ENCODE measurements around the gene NEK5.

Gene NEK5

DNA sequence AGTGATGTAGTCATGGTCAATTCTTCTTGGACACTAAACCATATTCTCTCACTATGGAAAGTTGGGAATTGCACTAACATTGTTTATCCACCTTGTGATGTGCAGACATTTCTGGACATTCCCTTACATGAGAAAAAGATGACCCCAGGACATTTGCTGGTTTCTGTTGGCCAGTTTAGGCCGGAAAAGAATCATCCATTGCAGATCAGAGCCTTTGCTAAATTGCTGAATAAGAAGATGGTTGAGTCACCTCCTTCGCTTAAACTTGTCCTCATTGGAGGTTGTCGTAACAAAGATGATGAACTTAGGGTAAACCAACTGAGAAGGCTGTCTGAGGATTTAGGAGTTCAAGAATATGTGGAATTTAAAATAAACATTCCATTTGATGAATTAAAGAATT lies 104.4 kb downstream of the NEK5 start, which contains the start of gene UTP14C:
TSS of gene UTP14C (plus strand) at position 211 of the 400 bp plus-strand sequence. CDS start 4,114 bp downstream, outside the sequence.
- TF ChIP-seq ZNF274 (IDR thresholded peaks at IDR 0.05; ENCODE audit: low read depth, low read length) = no peak
- H3K4me3 ChIP-seq (ENCODE audit: low read length) = no peak within 1 kb of the TSS

DNA sequence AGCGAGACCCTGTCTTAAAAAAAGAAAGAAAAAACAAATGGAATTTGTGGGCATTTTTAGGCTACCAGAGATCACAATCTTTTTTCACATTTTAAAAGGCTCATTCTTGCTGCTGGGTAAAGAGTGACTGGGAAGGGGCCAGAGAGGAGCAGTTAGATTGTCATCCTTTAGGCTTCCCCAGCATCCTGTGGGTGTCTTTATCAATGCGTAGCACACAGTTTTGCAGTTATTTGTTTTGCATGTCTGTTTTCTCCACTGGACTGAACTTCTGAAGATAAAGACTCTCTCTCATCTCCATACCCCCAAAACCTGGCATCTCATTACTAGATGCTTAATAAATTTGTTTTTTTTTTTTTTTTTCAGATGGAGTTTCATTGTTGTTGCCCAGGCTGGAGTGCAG lies 106.5 kb downstream of the NEK5 start:
- no peak overlapping the region for H3K4me3 ChIP-seq (ENCODE audit: low read length)
- TF ChIP-seq ZNF274 (IDR thresholded peaks at IDR 0.05; ENCODE audit: low read depth, low read length) = no peak

DNA sequence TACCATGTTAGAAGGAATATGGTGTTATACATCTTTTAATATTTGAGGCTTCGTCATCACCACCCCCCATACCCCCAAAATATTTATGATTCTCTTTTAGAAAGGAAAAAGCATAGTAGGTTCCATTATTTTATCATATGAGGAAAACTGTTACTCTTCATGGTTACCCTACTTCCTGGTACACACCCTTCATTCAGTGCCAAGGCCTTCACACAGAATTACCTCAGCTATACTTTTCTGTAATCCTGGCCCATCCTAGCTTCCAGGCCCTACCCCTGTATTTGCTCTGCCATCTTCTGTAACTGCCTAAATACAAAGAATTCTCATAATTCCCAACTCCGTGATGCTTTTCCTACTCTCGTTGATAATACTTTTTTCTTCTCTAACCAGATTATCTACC lies 108.7 kb downstream of the NEK5 start:
- H3K4me3 ChIP-seq (ENCODE audit: low read length) = no peak overlapping the region
- no peak for TF ChIP-seq ZNF274 (IDR thresholded peaks at IDR 0.05; ENCODE audit: low read depth, low read length)

DNA sequence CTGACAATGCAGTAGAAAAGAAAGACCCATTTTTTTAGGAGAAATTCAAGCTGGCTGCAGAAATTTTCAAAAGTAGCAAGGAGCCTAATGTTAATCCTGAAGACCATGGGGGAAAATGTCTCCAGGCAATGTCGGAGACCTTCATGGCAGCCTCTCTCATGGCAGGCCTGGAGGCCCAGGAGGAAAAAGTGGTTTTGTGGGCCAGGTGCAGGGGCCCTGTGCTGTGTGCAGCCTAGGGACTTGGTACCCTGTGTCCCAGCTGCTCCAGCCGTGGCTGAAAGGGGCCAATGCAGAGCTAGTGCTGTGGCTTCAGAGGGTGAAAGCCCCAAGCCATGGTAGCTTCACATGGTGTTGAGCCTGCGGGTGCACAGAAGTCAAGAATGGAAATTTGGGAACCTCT lies 112.6 kb downstream of the NEK5 start:
- no peak for TF ChIP-seq ZNF274 (IDR thresholded peaks at IDR 0.05; ENCODE audit: low read depth, low read length)
- no peak overlapping the region for H3K4me3 ChIP-seq (ENCODE audit: low read length)

DNA sequence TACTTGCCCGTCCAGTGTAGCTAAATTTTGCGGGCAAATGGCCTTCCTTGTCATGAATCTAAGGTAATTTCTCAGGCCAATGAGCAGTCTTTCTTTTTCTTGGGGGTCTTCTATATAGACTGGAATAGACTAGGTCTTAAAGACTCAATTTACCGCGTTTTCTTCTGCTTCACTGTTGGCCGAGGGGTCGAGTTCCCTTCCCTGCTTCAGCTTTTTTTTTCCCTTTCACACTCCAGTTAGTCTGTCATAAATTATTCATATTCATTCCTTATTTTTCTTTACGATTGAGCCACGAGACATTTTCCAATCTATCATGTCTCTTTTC lies 116.4 kb downstream of the NEK5 start:
- no peak for TF ChIP-seq ZNF274 (IDR thresholded peaks at IDR 0.05; ENCODE audit: low read depth, low read length)
- H3K4me3 ChIP-seq (ENCODE audit: low read length) = peak overlapping the region; percentile 89

DNA sequence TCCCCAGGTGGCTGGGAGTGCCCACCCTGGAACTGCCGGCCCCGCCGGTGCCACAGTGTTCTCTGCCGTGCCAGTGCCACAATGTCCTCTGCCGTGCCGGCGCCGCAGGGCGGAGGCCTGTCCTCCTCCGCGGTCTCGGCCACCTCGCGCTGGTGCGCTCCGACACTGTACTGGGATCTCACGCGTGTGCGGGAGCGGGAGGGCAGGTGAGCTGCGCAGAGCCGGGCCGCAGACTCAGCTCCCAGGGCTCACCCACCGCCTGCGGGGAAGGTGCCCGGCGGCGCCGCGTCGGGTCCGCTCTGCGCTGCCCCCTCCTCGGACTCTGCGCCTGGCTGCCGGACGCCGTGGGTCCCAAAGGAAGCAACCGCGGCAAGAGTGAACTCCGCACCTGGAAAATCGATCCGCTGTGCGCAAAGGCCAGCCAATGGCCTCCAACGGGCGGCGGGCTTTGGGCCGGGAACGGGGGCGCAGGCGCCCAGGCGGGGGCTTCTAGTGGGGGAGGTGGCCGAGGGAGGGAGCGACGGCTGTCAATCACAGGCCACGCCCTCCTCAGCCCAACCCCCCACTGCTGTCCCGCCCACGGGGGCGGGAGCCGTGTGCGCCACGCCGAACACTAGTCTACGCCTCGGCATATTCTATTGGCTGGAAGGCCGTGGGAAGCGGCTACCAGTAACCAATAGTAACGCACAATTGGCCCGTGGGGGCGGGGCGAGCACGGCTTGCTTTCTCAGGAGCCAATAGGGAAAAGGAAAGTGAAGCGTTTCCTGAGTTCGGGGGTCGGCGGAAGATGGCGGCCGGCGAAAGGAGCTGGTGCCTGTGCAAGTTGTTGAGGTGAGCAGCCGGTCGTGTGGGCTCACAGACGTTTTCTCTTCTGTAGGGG lies 117.0 kb downstream of the NEK5 start, which contains the start of gene ALG11:
TSS of gene ALG11 (plus strand) at position 767 of the 880 bp plus-strand sequence. CDS start at position 788, 21 bp downstream.
- peak within 1 kb of the TSS; percentile 89 for H3K4me3 ChIP-seq (ENCODE audit: low read length)
- no peak for TF ChIP-seq ZNF274 (IDR thresholded peaks at IDR 0.05; ENCODE audit: low read depth, low read length)

DNA sequence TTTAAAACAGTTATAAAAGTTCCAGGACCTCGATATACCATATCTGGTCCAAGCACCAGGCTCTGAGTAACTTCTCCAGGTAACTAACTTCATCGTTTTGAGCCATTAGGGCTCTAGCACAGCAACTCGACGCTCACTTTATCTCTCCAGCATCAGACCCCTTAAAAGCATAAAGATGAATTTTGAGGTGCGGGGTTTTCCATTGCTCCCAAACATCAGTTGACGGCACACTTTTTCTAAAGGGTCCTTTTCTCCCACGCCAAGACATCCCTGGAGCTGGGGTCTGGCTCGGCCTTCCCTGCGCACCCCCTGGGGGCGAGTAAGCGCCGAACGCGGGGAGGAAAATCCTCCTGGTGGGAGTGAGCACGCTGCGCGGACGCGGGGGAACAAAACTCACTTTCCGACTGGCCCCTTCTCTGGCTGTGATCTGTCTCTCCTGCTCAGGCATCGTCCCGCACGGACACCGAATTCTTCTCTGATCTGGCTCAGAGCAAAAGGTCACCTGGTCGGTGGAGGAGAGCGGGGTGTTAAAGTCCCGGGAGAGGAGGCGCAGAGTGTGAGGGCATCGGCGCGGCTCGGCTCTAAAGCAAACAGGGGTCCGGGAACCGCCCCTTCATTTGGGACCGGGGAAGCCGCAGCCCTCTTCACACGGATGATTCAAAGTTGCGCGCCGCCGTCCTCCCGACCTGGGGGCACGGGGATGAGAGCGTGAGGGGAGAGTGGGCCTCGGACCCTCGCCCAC lies 117.8 kb downstream of the NEK5 start, which contains the start of gene ATP7B:
TSS of gene ATP7B (minus strand) at position 561 of the 742 bp plus-strand sequence. CDS start at position 448, 113 bp downstream.
- TF ChIP-seq ZNF274 (IDR thresholded peaks at IDR 0.05; ENCODE audit: low read depth, low read length) = no peak
- peak within 1 kb of the TSS; percentile 89 for H3K4me3 ChIP-seq (ENCODE audit: low read length)

DNA sequence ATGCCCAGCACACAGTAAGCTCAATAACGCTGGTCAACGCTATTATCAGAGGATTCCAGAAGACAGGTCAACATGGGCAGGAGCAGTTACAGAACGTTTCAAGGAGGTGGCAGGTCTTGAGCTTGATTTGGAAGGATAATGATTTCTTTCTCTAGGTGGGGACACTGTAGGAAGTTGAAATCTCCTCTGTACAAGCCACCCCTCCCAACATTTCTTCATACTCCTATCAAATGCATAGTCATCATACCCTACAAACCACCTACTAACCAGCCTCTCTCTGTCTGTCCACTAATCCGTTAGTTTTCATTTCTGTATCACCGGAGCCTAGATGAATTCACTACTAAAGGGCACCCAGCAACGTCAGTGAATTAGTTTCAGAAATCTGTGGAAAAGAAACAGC lies 118.9 kb downstream of the NEK5 start:
- TF ChIP-seq ZNF274 (IDR thresholded peaks at IDR 0.05; ENCODE audit: low read depth, low read length) = no peak
- H3K4me3 ChIP-seq (ENCODE audit: low read length) = no peak overlapping the region

DNA sequence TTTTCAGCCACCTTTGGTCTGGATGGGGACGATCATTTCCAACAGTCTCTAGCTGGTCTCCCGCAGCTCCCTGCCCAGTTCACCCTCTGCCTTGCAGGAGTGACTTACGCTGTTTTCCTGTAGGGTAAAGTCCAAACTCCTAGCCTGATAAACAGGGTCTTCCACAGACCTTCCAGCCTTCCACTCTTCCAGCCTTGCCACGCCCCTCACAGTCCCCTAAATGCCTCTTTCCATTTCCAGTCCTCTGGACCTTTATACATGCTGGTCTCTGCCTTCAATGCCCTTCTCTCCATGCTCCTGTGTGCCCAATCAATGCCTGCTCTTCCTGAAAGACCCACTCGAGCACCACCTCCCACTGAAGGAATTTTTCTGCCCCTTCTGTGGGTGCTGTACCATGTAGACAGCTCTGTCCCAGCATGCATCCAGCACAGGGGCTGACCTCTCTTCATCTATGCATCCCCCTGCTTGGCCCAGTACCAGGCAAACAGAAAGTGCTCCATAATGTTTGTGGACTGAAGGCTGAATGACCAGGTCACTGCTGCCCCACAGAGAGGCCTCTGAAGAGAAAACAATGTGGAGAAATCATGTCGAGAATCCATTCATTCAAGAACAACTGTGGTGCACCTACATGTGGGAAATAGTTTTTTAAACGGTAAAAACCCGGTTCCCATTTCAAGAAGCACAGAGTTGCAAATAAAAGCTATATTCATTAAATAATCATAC lies 122.2 kb downstream of the NEK5 start:
- no peak for TF ChIP-seq ZNF274 (IDR thresholded peaks at IDR 0.05; ENCODE audit: low read depth, low read length)
- no peak overlapping the region for H3K4me3 ChIP-seq (ENCODE audit: low read length)

DNA sequence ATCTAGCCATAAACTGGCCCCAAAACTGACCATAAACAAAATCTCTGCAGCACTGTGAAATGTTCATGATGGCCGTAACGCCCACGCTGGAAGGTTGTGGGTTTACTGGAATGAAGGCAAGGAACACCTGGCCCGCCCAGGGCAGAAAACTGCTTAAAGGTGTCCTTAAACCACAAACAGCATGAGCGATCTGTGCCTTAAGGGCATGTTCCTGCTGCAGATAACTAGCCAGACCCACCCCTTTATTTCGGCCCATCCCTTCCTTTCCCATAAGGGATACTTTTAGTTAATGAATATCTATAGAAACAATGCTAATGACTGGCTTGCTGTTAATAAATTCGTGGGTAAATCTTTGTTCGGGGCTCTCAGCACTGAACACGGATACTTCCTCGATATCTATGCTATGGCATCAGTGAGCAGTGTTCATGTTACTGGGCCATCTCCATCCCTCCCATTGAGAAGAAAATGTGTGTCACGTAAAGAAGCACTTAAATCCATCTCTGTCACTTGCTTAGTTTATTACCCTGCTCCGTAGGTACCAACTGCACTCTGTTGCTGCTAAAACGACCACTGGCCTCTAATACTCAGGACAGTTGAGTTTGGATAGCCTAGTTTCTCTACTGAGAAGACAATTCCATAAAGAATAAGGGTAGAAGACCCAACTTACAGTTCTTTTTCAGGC lies 122.9 kb downstream of the NEK5 start:
- TF ChIP-seq ZNF274 (IDR thresholded peaks at IDR 0.05; ENCODE audit: low read depth, low read length) = no peak
- H3K4me3 ChIP-seq (ENCODE audit: low read length) = no peak overlapping the region

DNA sequence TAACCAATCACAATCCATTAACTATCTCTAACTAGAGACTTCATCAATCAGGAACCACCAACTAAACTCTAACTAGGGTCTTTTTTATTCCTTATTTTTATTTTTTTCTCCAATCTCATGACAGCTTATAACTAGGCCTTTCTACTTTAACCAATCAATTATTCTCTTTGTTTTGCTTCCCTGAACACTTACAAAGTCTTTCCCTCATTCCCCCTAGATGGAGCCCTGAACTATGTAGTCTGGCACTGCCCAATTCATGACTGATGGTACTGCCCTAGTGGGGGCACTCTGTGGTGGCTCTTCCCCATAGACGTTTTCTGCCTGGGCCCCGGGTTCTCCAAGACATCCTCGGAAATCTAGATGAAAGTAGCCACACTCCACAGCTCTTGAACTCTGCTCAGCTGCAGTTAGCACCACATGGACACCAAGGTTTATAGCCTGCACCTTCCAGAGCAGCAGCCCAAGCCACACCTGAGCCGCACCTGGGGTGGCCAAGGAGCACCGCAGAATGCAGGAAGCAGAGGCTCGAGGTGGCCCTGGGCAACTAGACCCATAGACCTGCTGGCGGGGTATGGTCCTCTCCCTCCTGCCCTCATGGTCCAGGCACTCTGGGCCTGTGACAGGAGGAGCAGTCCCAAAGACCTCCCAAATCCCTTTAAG lies 124.2 kb downstream of the NEK5 start:
- no peak overlapping the region for H3K4me3 ChIP-seq (ENCODE audit: low read length)
- no peak for TF ChIP-seq ZNF274 (IDR thresholded peaks at IDR 0.05; ENCODE audit: low read depth, low read length)

DNA sequence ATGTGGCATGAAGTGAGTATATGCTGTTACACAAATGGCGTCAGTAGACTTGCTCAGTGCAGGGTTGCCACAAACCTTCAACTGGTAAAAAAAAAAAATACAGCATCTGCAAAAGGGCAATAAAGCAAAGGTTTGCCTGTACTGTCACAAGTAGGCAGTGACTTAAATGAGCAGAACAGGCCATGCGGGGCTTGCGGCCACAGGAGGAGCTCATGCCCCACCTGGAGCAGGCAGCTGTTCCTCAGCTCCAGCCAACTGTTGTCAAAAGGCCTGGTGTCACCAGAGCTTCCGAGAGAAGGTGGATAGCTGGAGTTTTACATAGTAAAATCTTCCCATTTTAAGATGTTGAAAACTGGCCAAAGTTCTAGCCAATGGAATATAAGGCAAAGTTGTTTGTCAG lies 125.3 kb downstream of the NEK5 start:
- no peak for TF ChIP-seq ZNF274 (IDR thresholded peaks at IDR 0.05; ENCODE audit: low read depth, low read length)
- no peak overlapping the region for H3K4me3 ChIP-seq (ENCODE audit: low read length)

DNA sequence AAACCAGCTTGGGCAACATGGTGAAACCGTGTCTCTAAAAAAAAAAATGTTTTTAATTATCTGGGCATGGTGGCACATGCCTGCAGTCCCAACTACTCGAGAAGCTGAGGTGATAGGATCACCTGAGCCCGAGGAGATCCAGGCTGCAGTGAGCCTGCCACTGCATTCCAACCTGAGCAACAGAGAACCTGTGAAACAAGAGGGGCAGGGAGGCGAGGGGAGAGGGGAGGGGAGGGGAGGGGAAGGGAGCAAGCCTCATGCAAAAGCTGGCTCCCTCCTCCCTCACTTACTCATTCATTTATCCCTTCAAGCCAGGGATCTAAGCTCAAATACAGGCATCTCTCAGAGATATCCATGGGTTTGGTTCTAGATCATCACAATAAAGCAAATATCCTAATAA lies 126.5 kb downstream of the NEK5 start:
- H3K4me3 ChIP-seq (ENCODE audit: low read length) = no peak overlapping the region
- TF ChIP-seq ZNF274 (IDR thresholded peaks at IDR 0.05; ENCODE audit: low read depth, low read length) = no peak
